OCI-LY3 (cell line): ENCODE data around the gene SUSD4.

Experiments
- CTCF ChIP-seq: fragments of 200-600, 300-600 bp; sonication (generic); IDR thresholded peaks from 2 replicates; pipeline ENCODE4 v1.5.1; 2014; ENCODE audit warnings: antibody characterized with exemption, low read length, low read depth
- EZH2phosphoT487 ChIP-seq: fragments of 200-600 bp; shearing (Covaris generic); IDR thresholded peaks from 2 replicates; pipeline ENCODE4 v1.6.1; 2018; ENCODE audit warnings: antibody characterized with exemption, mixed run types, low read depth

DNA sequence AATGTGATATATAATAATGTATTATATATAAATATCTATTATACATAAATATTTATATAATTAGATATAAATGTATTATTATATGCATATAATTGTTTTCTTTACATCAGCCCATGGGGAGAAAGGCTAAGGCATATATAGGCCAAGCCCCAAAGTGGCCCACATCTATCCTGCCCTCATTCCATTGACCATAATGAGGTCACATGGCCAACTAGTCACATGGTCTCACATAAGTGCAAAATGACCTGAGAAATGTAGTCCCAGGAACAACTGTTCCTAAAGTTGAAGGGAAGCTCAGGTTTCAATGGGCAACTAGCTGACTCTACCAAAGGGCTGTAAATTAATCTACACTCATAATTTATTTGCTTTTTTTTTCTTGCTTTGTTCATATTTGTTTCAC, 14.8 kb upstream of the SUSD4 start:
- TF ChIP-seq CTCF (no peak), EZH2phosphoT487 (no peak)
